Mesenteric fat pad (tissue), 1 donor: ENCODE results near the gene ST3GAL4. TPM values are rescaled to one million over a fixed set of nuclear protein-coding genes. Genes with fewer than 3 reads are reported as not detected.
A peak's percentile ranks its signal among the peaks of the same experiment; 100 is the strongest.

ENCODE experiments used
- DNase-seq: peaks from one replicate; pipeline ENCODE4 v3.0.0-alpha.2; 2020; ENCODE audit warnings: low spot score
- total RNA-seq: library from RNA; stranded (reverse); fragmentation: NEBNext Ultra II Directional; extraction: Animal tissue kit (Norgen Biotek cat#: 25700); gene quantifications from one replicate; pipeline ENCODE4 v1.2.1, GENCODE V29; 2021
- donor health status: DM: yes; HTN: yes; CAD: no.

Gene ST3GAL4
- total RNA-seq, 1 donor from 2014 or later = 65.2 TPM

- no peak for DNase-seq
Measured at GRCh38 chr11:126403658-126404057, 48.2 kb downstream of the ST3GAL4 start.

- DNase-seq = no peak
Measured at GRCh38 chr11:126404367-126404766, 48.9 kb downstream of the ST3GAL4 start.

GRCh38 chr11:126405374-126405773, 49.9 kb downstream of the ST3GAL4 start:
- no peak for DNase-seq

- DNase-seq = no peak
Measured at GRCh38 chr11:126405906-126406305, 50.4 kb downstream of the ST3GAL4 start.

- DNase-seq = no peak
Measured at GRCh38 chr11:126406368-126406767, 50.9 kb downstream of the ST3GAL4 start.

GRCh38 chr11:126407101-126407521, 51.6 kb downstream of the ST3GAL4 start:
- DNase-seq = no peak

GRCh38 chr11:126407682-126408288, 52.3 kb downstream of the ST3GAL4 start:
- no peak for DNase-seq

GRCh38 chr11:126408496-126408895, 53.0 kb downstream of the ST3GAL4 start:
- no peak for DNase-seq

GRCh38 chr11:126408901-126409619, 53.6 kb downstream of the ST3GAL4 start:
- no peak for DNase-seq

- DNase-seq = no peak
Measured at GRCh38 chr11:126409620-126409985, 54.1 kb downstream of the ST3GAL4 start.

GRCh38 chr11:126410649-126411048, 55.2 kb downstream of the ST3GAL4 start:
- DNase-seq = no peak

- no peak for DNase-seq
Measured at GRCh38 chr11:126411971-126412381, 56.5 kb downstream of the ST3GAL4 start.

GRCh38 chr11:126413426-126413825, 57.9 kb downstream of the ST3GAL4 start:
- DNase-seq = no peak

- no peak for DNase-seq
Measured at GRCh38 chr11:126413843-126414405, 58.4 kb downstream of the ST3GAL4 start.

GRCh38 chr11:126414615-126415014, 59.1 kb downstream of the ST3GAL4 start:
- DNase-seq = no peak

GRCh38 chr11:126415128-126415527, 59.6 kb downstream of the ST3GAL4 start:
- no peak for DNase-seq

GRCh38 chr11:126415669-126416420, 60.4 kb downstream of the ST3GAL4 start:
- DNase-seq = no peak

- DNase-seq = peak; percentile 94
Measured at GRCh38 chr11:126416542-126417090, 61.1 kb downstream of the ST3GAL4 start.

- DNase-seq = no peak
Measured at GRCh38 chr11:126417091-126417862, 61.8 kb downstream of the ST3GAL4 start.

- no peak for DNase-seq
Measured at GRCh38 chr11:126418887-126419286, 63.4 kb downstream of the ST3GAL4 start.
